Fibroblast of pulmonary artery (primary cell): ENCODE results near the gene DHRS7B.

Experiments
- DNase-seq: peaks from one replicate; pipeline ENCODE4 v3.0.0-alpha.2; 2010; ENCODE audit warnings: low read depth
- H3K4me3 ChIP-seq: replicated peaks from 2 replicates; pipeline ENCODE4 v1.5.1; 2011; ENCODE audit warnings: low read depth, mild to moderate bottlenecking, control low read depth, low read length, moderate library complexity
- TF ChIP-seq, protein P1 (sequence below): IDR thresholded peaks from 2 replicates; pipeline ENCODE4 v1.5.1; 2011; ENCODE audit warnings: mild to moderate bottlenecking, control low read depth, low read length, inconsistent platforms; ENCODE audit errors: missing control alignments

DHRS7B gene

DNA sequence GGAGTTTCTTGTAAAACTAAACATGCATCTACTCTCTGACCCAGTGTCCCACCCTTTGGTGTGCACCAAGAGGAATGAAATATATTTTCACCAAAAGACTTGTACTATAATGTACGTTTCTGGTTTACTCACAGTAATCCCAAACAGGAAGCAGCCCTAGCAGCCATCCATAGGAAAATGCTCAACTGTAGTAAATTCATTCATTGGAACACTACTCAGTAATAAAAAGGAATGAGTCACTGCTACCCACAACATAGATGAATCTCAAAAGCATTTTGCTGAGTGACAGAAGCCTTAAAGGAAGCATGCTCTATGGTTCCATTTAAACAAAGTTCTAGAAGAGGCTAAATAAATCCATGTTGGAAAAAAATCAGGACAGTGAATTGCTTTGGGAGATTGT lies 37.6 kb upstream of the DHRS7B start:
- TF ChIP-seq, protein P1, sequence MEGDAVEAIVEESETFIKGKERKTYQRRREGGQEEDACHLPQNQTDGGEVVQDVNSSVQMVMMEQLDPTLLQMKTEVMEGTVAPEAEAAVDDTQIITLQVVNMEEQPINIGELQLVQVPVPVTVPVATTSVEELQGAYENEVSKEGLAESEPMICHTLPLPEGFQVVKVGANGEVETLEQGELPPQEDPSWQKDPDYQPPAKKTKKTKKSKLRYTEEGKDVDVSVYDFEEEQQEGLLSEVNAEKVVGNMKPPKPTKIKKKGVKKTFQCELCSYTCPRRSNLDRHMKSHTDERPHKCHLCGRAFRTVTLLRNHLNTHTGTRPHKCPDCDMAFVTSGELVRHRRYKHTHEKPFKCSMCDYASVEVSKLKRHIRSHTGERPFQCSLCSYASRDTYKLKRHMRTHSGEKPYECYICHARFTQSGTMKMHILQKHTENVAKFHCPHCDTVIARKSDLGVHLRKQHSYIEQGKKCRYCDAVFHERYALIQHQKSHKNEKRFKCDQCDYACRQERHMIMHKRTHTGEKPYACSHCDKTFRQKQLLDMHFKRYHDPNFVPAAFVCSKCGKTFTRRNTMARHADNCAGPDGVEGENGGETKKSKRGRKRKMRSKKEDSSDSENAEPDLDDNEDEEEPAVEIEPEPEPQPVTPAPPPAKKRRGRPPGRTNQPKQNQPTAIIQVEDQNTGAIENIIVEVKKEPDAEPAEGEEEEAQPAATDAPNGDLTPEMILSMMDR: no peak
- H3K4me3 ChIP-seq: no peak overlapping the region
- no peak for DNase-seq

DNA sequence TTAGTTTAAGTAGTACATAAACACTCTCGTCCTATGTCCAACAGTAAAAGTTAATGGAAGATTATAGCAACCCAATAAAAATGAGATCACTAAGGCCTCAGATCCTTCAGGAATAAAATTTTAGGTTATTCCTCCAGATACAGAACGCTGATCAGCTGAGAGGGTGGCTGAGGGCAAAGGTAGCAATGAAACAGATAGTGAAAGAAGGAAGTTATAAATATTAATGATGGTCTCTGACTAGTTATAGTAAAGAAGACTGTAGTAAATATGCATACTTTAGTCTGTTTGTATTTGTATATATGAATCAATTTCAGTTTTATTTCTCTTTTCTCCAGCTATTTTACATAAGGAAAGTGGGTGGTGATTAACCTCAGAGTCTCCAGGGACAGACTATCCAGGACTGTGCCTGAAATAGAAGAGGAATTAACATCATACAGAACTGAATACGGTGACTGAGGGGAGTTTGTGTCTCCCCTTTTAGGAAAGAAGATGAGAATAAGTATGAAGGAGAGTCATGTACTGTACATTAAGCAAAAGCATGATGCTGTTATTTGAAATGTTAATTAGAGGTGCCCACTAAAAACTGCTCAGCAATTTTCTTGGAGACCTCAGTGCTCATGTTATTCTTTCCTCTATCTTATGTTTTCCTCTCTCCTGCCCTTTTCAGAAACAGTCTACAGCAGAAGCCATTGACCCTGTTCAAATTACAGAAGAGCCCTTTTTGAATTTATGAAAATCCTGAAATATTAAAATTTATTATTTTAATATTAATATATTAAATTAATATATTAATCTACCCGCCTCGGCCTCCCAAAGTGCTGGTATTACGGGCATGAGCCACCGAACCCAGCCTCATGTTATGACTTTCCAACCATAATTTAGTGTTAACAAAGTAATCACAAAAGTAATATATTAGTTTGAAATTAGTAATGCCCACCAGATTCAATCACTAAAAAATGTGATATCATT lies 36.5 kb upstream of the DHRS7B start:
- TF ChIP-seq, protein P1: no peak
- H3K4me3 ChIP-seq: no peak overlapping the region
- no peak for DNase-seq

DNA sequence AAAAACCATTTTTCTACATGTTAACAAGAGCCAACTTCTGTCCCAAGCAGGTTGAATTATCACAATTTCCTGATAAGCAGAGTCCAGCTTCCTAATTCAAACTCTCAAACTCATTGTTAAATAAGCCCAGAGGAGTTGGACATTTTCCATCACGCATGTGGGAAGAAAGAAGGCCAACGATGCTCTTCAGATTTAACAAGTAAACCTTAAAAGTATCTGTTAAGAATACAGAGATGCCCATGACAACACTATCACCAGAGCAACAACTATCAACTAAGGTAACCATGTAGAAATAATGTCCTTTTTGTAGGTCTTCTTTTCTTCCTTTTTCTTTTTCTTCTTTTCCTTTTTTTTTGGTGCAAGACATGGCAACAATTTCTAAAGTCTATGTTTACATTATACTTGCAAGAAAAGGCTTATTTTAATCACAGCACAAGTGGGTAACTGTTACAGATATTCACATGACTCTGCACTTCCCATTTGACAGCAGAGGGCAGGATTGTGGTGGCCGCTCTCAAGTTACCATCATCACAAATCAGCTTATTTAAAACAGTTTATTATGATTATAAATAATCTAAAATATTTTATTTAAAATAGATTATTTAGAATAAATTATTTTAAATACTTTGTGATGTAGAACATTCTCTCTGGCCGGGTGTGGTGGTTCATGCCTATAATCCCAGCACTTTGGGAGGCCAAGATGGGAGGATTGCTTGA lies 35.7 kb upstream of the DHRS7B start:
- TF ChIP-seq, protein P1: no peak
- no peak overlapping the region for H3K4me3 ChIP-seq
- no peak for DNase-seq

DNA sequence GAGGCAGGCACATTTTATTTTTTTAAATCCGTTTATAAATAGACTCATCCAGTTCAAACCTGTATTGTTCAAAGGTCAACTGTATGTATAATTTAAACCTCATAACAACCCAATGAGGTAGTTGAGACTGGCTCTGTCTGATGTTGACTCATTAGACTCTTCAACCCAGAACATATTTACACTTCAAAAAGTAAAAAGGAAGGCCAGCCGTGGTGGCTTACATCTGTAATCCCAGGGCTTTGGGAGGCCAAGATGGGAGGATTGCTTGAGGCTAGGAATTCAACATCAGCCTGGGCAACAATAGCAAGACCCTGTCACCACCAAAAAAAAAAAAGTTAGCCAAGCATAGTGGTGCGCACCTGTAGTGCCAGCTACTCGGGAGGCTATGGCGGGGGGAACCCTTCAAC lies 32.5 kb upstream of the DHRS7B start:
- no peak for DNase-seq
- no peak overlapping the region for H3K4me3 ChIP-seq
- TF ChIP-seq, protein P1: no peak

DNA sequence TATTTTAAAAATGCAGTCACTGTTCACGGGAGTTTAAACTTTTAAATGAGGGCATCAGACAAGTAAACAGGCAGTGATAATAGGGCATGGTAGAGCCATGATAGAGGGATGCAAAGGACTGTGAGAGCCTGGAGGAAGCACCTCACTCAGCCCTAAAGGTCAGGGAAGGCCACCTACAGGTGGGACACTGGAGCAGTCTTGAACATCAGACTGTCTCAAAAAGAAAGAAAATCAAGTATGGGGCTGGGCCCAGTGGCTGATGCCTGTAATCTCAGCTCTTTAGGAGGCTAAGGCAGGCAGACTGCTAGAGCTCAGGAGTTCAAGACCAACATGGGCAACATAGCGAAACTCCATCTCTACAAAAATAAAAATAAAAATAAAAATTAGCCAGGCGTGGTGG lies 31.0 kb upstream of the DHRS7B start:
- TF ChIP-seq, protein P1: no peak
- DNase-seq: no peak
- H3K4me3 ChIP-seq: no peak overlapping the region

DNA sequence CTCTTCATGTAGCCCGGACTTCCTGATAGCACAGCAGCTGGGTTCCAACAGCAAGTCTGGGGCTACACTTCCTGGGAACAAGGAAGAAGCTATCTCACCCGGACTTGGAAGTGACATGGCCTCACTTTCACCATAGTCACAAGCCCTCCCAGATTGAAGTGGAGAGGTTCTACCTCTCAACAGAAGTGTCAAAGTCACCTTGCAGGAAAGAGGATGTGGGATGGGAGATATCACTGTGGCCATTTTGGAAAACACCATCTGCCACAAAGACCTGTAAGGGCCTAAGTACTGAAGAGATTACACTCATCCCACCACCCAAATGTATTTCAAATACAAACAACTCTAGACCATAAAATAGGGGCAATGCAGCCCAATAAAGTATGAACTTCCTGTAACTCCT lies 29.9 kb upstream of the DHRS7B start:
- DNase-seq: no peak
- TF ChIP-seq, protein P1: no peak
- no peak overlapping the region for H3K4me3 ChIP-seq
